IgD-negative memory B cell (primary cell): ENCODE data around the gene LIF. TPM values are rescaled to one million over a fixed set of nuclear protein-coding genes. Genes with fewer than 3 reads are reported as not detected.
A peak's percentile ranks its signal among the peaks of the same experiment; 100 is the strongest.
"Not testable (repeated sequence)": the region's sequence is repeated elsewhere in the genome, so short reads cannot be mapped to it uniquely, and the experiment has no call there.

ENCODE experiments used
- H3K27ac Mint-ChIP-seq, 3 donors: one replicate each; pipeline ENCODE4 v1.8.0; 2020 to 2022; ENCODE audit warnings: mild to moderate bottlenecking in 3 of 3, mixed read lengths in 3 of 3, moderate library complexity in 1 of 3
- H3K27me3 Mint-ChIP-seq: one replicate; pipeline ENCODE4 v1.8.0; 2021; ENCODE audit warnings: mixed read lengths
- H3K36me3 Mint-ChIP-seq: one replicate; pipeline ENCODE4 v1.8.0; 2020; ENCODE audit warnings: mild to moderate bottlenecking, mixed read lengths
- H3K4me1 Mint-ChIP-seq, 3 donors: one replicate each; pipeline ENCODE4 v1.8.0; 2020 to 2022; ENCODE audit warnings: mixed read lengths in 3 of 3, mild to moderate bottlenecking in 1 of 3
- H3K4me3 Mint-ChIP-seq, 4 donors: one replicate each; pipeline ENCODE4 v1.8.0; 2020 to 2022; ENCODE audit warnings: mild to moderate bottlenecking in 4 of 4, mixed read lengths in 4 of 4, moderate library complexity in 3 of 4
- H3K9me3 Mint-ChIP-seq, 3 donors: one replicate each; pipeline ENCODE4 v1.8.0; 2020 to 2021; ENCODE audit warnings: mixed read lengths in 3 of 3, mild to moderate bottlenecking in 1 of 3
- polyA plus RNA-seq: library from polyadenylated mRNA; unstranded; fragments of 300-500 nt; fragmentation: Illumina TruSeq; gene quantifications from one replicate; pipeline ENCODE4 v1.2.3, GENCODE V29; 2021

The LIF gene
- polyA plus RNA-seq, 1 donor from 2014 or later: not detected

GRCh38 chr22:30221121-30221992 lies 25.2 kb downstream of the LIF start:
- Mint-ChIP-seq H3K27ac (peak overlapping the region in 2 of 3 donors; percentile 92 to 94), H3K9me3 (no peaks in the 10 kb centered on the region), H3K27me3 (peaks cover 12% of the 10 kb centered on the region), H3K4me1 (peaks cover 15 to 34% (median 18%) of the 10 kb centered on the region in 3 donors), H3K4me3 (peak overlapping the region in 3 of 4 donors; percentile 25 to 90 (median 85)), H3K36me3 (no peaks in the 10 kb centered on the region)

- Mint-ChIP-seq H3K4me3 (peak overlapping the region in 3 of 4 donors; percentile 12 to 90 (median 85)), H3K36me3 (no peaks in the 10 kb centered on the region), H3K9me3 (no peaks in the 10 kb centered on the region), H3K27me3 (peaks cover 6% of the 10 kb centered on the region), H3K27ac (peak overlapping the region in 2 of 3 donors; percentile 92 to 94), H3K4me1 (peaks cover 15 to 34% (median 18%) of the 10 kb centered on the region in 3 donors)
Measured at GRCh38 chr22:30220338-30221012, 26.1 kb downstream of the LIF start.

- Mint-ChIP-seq H3K4me1 (peaks cover 15 to 34% (median 18%) of the 10 kb centered on the region in 3 donors), H3K9me3 (no peaks in the 10 kb centered on the region), H3K36me3 (no peaks in the 10 kb centered on the region), H3K27me3 (peaks cover 6% of the 10 kb centered on the region), H3K4me3 (no peak overlapping the region), H3K27ac (peak overlapping the region in 1 of 3 donors; percentile 23)
Measured at GRCh38 chr22:30219668-30220278, 26.8 kb downstream of the LIF start.

GRCh38 chr22:30219049-30219654 lies 27.4 kb downstream of the LIF start:
- no peaks in the 10 kb centered on the region for H3K36me3 Mint-ChIP-seq
- no peak overlapping the region for H3K27ac Mint-ChIP-seq
- H3K4me1 Mint-ChIP-seq: peaks cover 15 to 29% (median 18%) of the 10 kb centered on the region in 3 donors
- H3K27me3 Mint-ChIP-seq: peaks cover 5% of the 10 kb centered on the region
- no peak overlapping the region for H3K4me3 Mint-ChIP-seq
- no peaks in the 10 kb centered on the region for H3K9me3 Mint-ChIP-seq

GRCh38 chr22:30217698-30218560 lies 28.6 kb downstream of the LIF start:
- Mint-ChIP-seq H3K27ac (no peak overlapping the region), H3K9me3 (no peaks in the 10 kb centered on the region), H3K27me3 (peaks cover 5% of the 10 kb centered on the region), H3K4me1 (peaks cover 15 to 24% (median 20%) of the 10 kb centered on the region in 3 donors), H3K36me3 (no peaks in the 10 kb centered on the region), H3K4me3 (peak overlapping the region in 1 of 4 donors; percentile 47)

- Mint-ChIP-seq H3K4me3 (no peak overlapping the region), H3K9me3 (no peaks in the 10 kb centered on the region), H3K36me3 (no peaks in the 10 kb centered on the region), H3K27me3 (peaks cover 7% of the 10 kb centered on the region), H3K4me1 (peaks cover 15 to 19% (median 17%) of the 10 kb centered on the region in 3 donors), H3K27ac (no peak overlapping the region)
Measured at GRCh38 chr22:30216710-30217109, 29.8 kb downstream of the LIF start.

- H3K27ac Mint-ChIP-seq, H3K36me3 Mint-ChIP-seq, H3K4me3 Mint-ChIP-seq, H3K27me3 Mint-ChIP-seq, H3K9me3 Mint-ChIP-seq: not testable (repeated sequence)
- H3K4me1 Mint-ChIP-seq: peaks cover 12 to 15% (median 13%) of the 10 kb centered on the region in 3 donors
Measured at GRCh38 chr22:30216272-30216671, 30.3 kb downstream of the LIF start.

- peaks cover 3% of the 10 kb centered on the region for H3K36me3 Mint-ChIP-seq
- H3K27me3 Mint-ChIP-seq: peaks cover 7% of the 10 kb centered on the region
- H3K4me1 Mint-ChIP-seq: peaks cover 0 to 2% (median 1%) of the 10 kb centered on the region in 3 donors
- no peak overlapping the region for H3K27ac Mint-ChIP-seq
- H3K9me3 Mint-ChIP-seq: no peaks in the 10 kb centered on the region
- H3K4me3 Mint-ChIP-seq: peak overlapping the region in 2 of 4 donors; percentile 14 to 30
Measured at GRCh38 chr22:30214703-30215407, 31.7 kb downstream of the LIF start.

GRCh38 chr22:30212996-30213441 lies 33.5 kb downstream of the LIF start:
- H3K27me3 Mint-ChIP-seq: peaks cover 10% of the 10 kb centered on the region
- no peak overlapping the region for H3K27ac Mint-ChIP-seq
- no peaks in the 10 kb centered on the region for H3K9me3 Mint-ChIP-seq
- H3K4me1 Mint-ChIP-seq: peaks cover 0 to 1% (median 1%) of the 10 kb centered on the region in 3 donors
- H3K36me3 Mint-ChIP-seq: peaks cover 3% of the 10 kb centered on the region
- no peak overlapping the region for H3K4me3 Mint-ChIP-seq

GRCh38 chr22:30212363-30212995 lies 34.1 kb downstream of the LIF start:
- H3K27me3 Mint-ChIP-seq: peaks cover 10% of the 10 kb centered on the region
- no peak overlapping the region for H3K4me3 Mint-ChIP-seq
- no peaks in the 10 kb centered on the region for H3K9me3 Mint-ChIP-seq
- H3K4me1 Mint-ChIP-seq: peaks cover 0 to 1% (median 1%) of the 10 kb centered on the region in 3 donors
- H3K27ac Mint-ChIP-seq: no peak overlapping the region
- peaks cover 3% of the 10 kb centered on the region for H3K36me3 Mint-ChIP-seq

- peaks cover 10% of the 10 kb centered on the region for H3K27me3 Mint-ChIP-seq
- no peaks in the 10 kb centered on the region for H3K9me3 Mint-ChIP-seq
- peak overlapping the region in 1 of 4 donors; percentile 41 for H3K4me3 Mint-ChIP-seq
- peaks cover 3% of the 10 kb centered on the region for H3K36me3 Mint-ChIP-seq
- peaks cover 0 to 1% (median 1%) of the 10 kb centered on the region in 3 donors for H3K4me1 Mint-ChIP-seq
- no peak overlapping the region for H3K27ac Mint-ChIP-seq
Measured at GRCh38 chr22:30211124-30211820, 35.3 kb downstream of the LIF start.

- Mint-ChIP-seq H3K4me3 (no peak overlapping the region), H3K9me3 (no peaks in the 10 kb centered on the region), H3K27ac (peak overlapping the region in 1 of 3 donors; percentile 71)
Measured at GRCh38 chr22:30210235-30210909, 36.2 kb downstream of the LIF start.

More at GRCh38 chr22:30210235-30210909, 36.2 kb downstream of the LIF start:
- Mint-ChIP-seq H3K36me3 (peaks cover 3% of the 10 kb centered on the region), H3K27me3 (peaks cover 10% of the 10 kb centered on the region), H3K4me1 (peaks cover 0 to 1% (median 1%) of the 10 kb centered on the region in 3 donors)
